NCI-H1092 treated with DMSO at 0.1 percent for 48 hours (cell line): ENCODE data around the gene TGM5.
"Not testable (repeated sequence)": the region's sequence is repeated elsewhere in the genome, so short reads cannot be mapped to it uniquely, and the experiment has no call there.

ENCODE experiments used
- DNase-seq: peaks from one replicate; lab custom pipeline; 2025; lab: John Stamatoyannopoulos, UW

TGM5 gene

DNA sequence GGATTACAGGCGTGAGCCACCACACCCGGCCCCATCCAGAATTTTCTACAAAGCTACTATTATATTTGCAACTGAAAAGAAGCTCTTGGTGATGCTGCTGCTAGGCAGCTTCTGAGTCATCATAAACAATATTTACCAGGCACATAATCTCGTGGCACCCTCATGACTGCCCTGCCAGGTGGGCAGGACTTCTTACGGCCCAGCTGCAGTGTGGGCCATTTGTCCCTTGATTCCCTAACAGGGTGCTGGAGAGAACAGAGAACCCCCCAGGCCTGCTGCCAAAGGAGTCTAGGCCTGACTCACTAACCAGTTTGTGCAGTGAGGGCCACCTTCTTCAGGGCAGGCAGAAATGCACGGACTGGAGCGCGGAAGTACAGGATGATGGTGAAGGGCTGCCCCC lies 50.8 kb downstream of the TGM5 start:
- DNase-seq = no peak

DNA sequence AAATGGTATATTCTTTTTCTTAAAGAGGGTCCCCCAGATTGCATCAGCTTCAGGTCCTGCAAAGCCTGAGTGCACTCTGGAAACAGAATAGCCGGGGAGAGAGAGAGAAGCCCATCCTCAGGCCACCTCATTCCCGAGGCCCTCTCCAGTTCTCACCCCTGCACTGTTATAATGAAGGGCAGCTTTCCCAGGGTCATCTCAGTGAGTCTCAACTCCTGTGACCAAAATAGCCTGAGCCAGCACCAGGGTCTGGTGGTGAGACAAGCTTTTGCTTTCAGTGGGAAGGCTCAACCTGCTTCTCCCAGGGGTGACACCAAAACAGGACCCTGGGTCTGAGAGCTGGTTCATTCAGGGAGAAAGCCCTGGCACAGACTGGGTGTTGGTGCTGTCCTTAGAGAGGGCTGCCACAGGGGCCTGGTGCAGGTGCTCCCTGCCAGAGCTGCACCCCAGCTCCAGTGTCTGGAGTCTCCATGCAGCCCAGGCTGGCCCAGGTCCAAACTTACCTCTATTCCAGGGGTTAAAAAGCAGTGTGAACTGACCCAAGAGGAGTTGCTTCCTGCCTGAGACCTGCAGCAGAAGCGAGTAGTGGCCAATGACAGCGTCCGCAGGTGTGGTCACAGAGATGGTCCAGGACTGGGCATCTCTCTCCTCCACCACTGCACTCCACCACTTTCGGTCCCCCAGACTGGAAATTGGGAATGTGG lies 52.0 kb downstream of the TGM5 start:
- DNase-seq = no peak

DNA sequence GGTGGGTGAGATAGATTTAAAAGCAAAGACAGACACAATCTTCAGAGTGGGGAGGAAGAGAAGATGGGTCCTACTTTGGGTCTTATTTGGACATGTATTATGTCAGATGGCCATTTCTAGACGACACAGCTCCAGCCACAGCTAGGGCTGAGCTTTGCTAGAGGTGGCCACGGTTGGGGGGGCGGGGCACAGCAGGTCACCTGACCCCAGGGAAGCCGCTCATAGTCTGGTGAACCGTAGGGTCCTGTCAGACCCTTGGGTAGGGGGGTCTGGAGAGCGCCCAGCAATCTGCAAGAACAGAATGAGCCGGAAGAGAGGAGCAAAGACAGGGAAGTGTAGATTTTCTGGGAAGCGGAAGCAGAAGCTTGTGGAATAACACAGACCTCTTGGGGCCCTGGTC lies 52.6 kb downstream of the TGM5 start:
- no peak for DNase-seq

DNA sequence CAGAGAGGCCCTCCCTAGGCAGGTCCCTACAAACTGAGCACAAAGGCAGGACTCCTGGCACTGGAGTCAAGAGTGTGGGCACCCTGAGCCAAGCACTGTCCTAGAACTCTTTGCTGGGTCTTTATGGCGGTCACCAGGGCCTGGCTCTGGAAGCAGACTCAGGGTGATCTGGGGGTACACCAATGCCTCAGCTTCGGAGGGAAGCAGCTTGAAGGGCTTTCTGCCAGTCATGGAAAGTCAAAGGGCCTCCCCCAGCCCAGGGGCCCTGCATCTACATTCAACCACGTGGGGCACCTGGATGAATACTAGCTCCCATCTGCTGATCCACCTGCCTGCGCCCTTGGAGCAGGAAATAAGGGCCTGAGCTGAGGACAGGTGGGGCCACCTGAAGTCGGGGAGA lies 53.3 kb downstream of the TGM5 start:
- no peak for DNase-seq

DNA sequence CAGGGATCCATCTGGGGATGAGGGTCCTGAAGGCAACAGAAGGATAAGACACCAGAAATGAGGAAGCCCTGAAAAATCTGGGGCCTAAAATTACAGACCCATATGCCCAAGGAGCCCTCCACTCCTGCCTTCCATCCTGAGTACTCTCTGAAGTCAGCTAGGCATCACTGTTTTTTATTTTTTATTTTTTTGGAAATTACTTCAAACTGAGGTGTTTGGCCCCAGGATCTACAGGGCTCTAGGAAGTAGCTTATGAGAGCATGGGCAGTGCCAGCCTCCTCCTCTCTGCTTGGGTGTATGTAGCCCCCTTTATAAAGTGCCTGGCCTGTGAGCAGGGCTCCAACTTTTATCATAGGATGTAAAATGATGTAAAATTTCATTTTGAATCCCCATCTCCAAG lies 53.8 kb downstream of the TGM5 start:
- no peak for DNase-seq

DNA sequence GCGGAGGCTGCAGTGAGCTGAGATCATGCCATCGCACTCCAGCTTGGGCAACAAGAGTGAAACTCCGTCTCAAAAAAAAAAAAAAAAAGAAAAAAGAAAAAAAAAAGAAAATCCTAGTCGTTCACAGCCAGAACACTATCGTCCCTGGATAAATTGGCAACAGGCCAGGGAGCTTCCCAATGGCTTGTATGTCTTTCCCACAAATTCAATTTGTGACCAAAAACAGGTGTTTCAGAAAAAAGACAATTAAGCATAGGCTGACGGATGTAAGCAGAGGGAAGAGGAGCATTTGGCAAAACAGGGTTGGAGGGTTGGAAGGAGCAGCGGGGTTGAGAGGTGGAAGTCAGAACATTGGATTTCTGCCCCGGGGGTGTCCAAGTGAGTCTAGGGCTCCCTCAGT lies 54.4 kb downstream of the TGM5 start:
- no peak for DNase-seq

DNA sequence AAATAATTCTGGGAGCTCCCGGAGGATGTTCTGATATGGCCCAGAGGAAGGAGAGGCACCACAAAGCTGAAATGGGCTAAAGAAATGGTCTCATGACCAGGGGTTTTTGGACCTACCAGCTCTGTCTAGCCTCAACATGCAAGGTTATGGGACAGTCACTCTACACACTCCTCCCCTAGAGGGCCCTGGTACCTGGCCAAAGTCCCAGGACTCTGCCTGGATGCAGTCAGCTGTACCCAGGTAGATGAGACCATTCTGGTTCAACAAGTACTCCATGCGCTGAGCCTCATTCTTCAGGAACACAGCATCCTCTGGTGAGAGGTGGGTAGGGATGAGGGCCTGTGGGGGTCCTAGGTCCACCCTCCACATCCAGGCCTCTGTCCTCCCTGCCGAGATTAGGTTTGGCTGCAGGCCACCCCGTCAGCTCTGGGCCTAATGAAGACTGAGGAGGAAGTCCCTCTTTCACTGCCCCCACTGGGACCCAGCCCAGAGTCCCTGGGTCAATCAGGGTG lies 55.4 kb downstream of the TGM5 start:
- no peak for DNase-seq

DNA sequence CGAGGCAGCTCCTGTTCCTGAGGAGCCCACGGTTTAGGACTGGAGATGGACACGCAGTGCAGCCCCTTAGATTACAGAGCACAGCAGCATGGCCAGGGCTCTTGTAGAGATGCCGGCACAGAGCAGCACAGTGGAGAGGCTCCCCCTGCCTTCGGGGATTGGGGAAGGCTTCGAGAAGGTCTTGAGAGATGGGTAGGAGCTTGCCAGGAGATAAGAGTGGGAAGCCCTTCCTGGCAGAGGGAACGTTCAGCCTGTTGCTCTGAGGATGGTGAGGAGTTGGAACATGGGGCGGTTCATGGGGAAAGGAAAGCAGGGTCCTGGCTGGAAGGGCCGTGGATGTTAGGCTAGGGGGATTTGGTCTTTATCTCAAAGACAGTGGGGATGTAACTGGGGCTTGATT lies 55.9 kb downstream of the TGM5 start:
- no peak for DNase-seq

DNA sequence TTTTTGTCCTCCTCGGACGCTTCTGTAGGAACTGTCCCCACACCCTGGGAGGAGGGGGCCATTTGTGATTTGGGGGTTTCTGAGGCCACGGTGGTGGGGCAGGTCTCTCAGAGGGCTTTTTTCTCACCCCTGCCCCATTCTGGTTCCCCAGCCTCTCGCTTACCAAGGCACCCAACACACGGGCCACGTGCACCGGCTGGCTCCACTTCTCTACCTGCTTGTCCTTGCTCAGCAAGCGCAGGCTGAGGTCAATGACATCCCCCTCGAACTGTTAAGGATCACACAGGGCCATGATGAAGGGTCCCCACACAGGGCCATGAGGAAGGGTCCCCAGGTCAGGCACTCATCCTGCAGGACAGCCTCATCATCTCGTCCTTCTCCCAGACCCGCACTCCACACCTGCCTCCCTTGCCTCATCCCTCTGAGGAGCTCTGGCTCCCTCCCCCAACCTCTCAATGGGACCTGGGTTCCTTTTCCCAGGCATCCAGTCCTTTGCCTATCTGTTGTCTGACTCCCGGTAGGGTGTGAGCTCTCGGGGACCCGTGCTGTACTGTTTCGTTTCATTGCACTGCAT lies 56.5 kb downstream of the TGM5 start:
- no peak for DNase-seq

DNA sequence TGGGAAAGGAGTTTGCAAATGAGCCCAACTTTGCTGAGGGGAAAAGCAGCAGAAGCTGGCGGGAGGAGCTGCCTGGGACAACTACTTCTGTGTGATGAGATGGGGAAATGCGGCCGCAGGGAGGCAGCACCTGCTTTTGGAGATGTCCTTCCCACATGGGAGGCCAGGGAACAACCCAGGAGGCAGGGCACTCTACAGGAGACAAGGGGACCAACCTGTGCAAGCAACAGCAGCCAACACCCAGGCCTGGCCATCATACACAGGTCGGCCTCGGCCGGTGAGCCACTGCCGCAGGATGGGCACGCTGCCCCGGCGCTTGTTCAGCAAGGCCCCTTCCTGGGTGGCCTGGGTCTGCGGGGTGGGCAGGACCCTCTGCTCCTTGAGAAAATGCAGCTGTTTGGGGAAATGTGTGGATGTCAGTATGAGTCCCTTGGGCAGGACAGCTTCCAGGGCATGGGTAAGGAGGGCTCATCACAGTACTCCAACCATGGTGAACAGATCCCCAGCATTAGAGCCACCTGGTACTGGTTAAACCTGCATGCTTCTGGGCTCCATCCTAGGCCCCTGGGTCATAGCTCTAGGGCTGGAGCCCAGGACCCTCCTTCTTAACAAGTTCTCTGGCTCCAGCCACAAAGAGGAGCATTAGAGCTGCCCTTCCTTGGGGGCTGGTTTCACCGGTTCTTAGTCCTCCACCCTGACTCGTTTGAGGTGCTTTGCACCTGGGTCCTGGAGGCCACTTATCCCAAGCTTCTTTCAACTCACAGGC lies 57.5 kb downstream of the TGM5 start:
- DNase-seq = no peak

DNA sequence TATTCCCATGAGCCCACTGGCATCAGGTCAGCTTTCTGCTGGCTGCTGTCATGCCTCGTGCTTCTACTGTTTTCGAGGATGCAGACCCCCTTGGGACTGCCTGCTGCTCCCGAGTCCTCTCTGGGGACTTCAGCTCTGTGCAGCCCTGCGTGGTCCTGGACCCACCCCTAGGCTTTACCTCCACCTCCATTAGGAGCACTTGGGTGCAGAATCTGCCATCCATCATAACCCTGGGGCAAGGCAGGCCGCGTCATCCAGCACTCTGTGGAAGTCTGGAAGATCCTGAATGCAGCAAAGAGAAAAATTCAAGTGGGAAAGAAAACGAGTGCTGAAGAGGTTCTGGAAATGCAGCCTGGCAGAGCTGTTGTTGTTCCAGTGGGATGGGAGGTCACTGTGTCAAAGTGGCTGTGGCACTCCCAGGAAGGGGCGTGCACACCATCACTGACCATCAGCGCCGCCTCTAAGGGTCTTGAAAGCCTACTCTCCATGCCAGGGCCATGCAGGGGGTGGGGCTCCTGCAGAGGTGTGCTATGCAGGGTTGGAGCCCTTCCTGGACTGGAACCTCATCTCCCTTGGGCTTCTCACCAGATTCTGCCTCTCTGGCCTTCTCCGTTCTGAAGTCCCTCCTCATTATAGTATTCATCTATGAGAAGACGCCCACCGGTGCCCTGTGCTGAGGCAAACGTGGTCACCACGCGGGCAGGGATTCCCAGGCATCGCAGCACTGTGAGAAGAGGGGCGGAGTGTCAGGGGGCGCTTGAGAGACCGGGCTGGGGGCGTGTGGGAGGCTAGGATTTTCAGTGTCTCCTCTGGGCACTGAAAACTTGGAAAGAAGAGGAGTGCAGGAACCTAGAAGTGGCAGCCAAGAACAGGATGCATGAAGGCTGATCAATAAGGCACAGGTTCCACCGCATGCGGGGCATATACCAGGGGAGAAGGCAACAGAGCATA lies 58.4 kb downstream of the TGM5 start:
- no peak for DNase-seq

DNA sequence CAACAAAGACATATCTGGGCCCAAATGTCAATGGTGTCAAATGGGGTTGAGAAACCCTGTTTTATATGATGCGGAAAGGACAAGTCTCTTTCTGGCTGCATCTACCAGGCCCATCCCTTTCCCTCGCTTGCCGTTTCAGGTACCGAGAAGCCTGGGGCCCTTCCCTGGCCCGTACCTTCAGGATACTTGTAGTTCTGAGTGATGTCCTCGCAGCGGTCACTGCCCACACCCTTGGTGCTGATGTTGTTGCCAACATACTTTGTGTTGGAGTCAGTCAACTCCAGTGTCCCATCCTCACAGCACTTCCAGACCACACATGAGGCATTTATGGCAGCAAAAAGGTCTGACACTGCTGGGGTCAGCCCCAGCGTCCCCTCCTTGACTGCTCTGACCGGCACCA lies 59.7 kb downstream of the TGM5 start:
- no peak for DNase-seq

DNA sequence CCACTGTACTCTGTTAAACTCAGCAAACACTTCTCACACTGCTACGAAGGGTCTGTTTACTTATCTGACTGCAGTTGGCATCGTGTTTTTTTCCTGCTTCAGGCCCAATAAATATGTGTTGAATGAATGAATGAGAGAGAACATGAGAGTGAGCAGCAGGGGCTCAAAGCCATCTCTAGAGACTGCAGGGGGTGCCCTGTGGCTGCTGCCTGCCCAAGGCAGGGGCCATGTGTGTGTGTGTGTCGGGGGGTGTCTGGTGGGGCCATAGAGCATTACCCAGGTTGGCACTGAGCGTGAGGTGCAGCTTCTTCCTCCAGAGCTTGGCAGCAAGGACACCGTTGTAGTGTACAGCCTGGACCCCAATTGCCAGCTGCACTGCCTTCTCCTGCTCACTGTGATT lies 60.7 kb downstream of the TGM5 start:
- no peak for DNase-seq

DNA sequence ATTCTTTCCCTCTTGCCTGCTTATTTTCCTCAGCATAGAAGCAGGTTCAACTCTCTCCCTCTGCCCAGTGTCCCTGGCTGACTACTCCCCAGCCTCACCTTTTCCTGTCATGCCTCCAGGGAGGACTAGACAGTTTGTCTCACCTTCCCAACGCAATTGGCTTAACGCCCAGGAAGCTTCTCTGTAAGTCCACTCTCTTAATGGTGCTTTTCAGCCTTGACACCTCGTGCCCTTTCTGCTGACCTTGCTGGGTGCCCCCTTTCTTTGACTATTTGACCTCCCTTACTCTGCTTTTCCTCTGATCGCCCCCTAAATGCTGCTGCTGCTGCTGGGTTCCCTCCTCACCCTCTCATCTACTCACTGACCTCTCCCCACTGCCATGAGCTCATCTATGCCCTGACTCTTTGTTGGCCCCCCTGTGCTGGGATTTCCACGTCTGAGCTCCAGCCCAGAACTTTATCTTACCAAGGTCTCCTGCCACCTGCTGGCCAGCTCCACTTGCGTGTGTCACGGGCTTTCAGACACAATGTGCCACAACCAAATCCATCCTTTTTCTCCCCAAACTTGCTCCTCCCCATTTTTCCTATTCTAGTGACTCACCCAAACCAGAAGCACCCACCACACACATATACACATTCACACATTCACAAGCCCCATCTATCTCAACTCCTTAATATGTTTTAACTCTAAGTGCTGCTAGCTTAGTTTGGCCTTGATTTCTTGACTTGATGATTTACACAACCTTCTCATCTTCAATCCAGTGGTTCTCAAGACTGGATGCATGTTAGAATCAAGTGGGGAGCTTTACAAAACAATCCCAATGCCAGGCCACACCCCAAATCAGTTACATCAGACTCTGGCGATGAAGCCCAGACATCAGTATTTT lies 62.5 kb downstream of the TGM5 start:
- peak; percentile 14 for DNase-seq

DNA sequence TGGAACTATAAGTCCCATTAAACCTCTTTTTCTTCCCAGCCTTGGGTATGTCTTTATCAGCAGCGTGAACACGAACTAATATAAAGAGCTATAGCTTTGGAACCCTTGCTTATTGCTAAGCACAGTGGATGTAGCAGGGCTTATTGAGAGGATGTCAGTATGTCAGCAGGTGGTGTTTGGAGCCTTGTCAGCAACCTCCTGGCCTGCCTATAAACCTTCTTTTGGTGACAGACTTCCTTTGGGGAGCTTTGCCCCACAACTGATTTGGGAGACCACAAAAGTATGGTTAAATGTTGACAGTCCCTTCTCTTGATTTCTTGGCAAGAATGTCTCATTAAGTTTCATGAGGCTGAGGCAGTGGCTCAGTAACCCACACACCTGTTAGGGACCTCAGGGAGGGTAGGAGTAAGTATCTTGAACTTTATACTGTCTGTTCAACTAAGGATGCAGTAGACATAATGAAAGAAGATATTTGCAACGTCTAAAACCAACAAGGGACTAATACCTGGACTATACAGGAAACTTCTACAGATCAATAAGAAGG lies 66.7 kb downstream of the TGM5 start:
- no peak for DNase-seq

DNA sequence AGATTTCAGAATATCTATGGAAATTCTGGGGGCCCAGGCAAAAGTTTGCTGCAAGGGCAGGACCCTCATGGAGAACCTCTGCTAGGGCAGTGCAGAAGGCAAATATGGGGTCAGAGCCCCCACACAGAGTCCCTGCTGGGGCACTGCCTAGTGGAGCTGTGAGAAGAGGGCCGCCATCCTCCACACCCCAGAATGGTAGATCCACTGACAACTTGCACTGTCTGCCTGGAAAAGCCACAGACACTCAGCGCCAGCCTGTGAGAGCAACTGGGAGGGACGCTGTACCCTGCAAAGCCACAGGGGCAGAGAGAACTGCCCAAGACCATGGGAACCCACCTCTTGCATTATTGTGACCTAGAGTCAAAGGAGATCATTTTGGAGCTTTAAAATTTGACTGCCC lies 67.7 kb downstream of the TGM5 start:
- no peak for DNase-seq

DNA sequence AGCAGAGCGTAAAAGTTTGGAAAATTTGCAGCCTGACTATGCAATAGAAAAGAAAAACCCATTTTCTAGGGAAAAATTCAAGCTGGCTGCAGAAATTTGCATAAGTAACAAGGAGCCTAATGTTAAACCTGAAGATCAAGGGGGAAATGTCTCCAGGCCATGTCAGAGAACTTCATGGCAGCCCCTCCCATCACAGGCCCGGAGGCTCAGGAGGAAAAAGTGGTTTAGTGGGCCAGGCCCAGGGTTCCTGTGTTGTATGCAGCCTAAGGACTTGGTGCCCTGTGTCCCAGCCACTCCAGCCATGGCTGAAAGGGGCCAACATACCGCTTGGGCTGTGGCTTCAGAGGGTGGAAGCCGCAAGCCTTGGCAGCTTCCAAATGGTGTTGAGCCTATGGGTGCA lies 68.2 kb downstream of the TGM5 start:
- not testable (repeated sequence) for DNase-seq

DNA sequence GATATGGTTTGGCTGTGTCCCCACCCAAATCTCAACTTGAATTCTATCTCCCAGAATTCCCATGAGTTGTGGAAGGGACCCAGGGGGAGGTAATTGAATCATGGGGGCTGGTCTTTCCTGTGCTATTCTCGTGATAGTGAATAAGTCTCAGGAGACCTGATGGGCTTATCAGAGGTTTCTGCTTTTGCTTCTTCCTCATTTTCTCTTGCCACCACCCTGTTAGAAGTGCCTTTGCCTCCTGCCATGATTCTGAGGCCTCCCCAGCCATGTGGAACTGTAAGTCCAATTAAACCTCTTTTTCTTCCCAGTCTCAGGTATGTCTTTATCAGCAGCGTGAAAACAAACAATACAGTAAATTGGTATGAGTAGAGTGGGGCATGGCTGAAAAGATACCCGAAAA lies 69.0 kb downstream of the TGM5 start:
- DNase-seq = not testable (repeated sequence)

DNA sequence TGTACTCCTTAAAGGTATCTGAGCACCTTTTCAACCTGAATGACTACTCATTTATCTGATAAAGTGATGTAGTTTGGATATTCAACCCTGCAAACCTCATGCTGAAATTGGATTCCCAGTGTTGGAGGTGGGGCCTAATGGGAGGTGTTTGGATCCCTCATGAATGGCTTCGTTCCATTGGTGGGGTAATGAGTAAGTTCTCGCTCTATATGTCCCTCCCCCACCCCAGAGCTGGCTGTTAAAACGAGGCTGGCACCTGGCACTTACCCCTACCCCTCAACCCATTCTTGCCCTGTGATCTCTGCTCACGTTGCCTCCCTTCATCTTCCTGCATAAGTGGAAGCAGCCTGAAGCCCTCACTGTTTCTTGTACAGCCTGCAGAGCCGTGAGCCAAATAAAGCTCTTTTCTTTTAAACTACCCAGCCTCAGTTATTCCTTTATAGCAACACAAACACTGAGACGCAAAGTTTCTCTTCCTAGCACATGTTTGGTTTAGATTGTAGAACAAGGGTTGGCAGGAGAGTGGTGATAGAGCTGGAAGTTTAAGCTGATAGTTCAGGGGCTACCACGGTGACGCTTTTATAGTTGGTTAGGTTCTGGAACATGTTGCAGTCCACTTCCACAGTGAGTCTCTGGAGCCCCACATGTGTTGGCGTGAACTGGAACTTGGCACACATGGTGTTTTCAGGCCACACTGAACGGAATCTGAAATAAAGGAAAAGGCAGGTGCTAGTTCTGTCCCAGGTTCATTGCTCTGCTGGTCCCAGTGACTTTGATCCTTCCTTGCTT lies 69.8 kb downstream of the TGM5 start:
- DNase-seq = no peak

DNA sequence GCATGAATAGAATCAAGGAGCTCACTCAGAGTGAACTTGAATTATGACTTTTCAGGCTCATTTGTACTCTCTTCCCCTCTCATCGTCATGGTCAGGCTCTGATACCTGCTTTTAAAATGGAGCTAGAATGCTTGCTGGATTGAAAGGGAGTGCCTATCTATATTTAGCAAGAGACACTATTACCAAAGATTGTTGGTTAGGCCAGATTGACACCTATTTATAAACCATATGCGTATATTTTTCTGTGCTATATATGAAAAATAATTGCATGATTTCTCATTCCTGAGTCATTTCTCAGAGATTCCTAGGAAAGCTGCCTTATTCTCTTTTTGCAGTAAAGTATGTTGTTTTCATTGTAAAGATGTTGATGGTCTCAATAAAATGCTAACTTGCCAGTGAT lies 71.9 kb downstream of the TGM5 start:
- DNase-seq = no peak
